Measurements from ENCODE around the gene FRMD3.

The FRMD3 gene

GRCh38 chr9:83383034-83383433 is 155.2 kb downstream of the FRMD3 start:
- ChIA-PET CTCF (no interaction called here), POLR2A (no interaction called here)
- DNase-seq (ENCODE audit: extremely low spot score): no peak
- TF ChIP-seq FOXM1 (IDR thresholded peaks at IDR 0.05; ENCODE audit: borderline replicate concordance) (no peak), NFRKB (IDR thresholded peaks at IDR 0.05) (no peak)

- CTCF ChIA-PET: no interaction called here
- TF ChIP-seq L3MBTL2 (conservative IDR thresholded peaks at IDR 0.05) (no peak), TARDBP (IDR thresholded peaks at IDR 0.05) (no peak), FOXM1 (IDR thresholded peaks at IDR 0.05; ENCODE audit: borderline replicate concordance) (no peak), CTBP1 (IDR thresholded peaks at IDR 0.05; ENCODE audit: borderline replicate concordance) (no peak), SP1 (IDR thresholded peaks at IDR 0.05) (no peak), BHLHE40 (IDR thresholded peaks at IDR 0.05; ENCODE audit: borderline replicate concordance) (no peak), ARNT (IDR thresholded peaks at IDR 0.05) (no peak), ELF4 (IDR thresholded peaks at IDR 0.05) (no peak), NFRKB (IDR thresholded peaks at IDR 0.05) (no peak), FOXA1 (IDR thresholded peaks at IDR 0.05) (no peak), FOXK2 (IDR thresholded peaks at IDR 0.05) (no peak), HDGF (IDR thresholded peaks at IDR 0.05; ENCODE audit: borderline replicate concordance) (no peak), SUZ12 (IDR thresholded peaks at IDR 0.05) (no peak), LEF1 (IDR thresholded peaks at IDR 0.05; ENCODE audit: borderline replicate concordance) (no peak), ZNF384 (IDR thresholded peaks at IDR 0.05) (no peak), PKNOX1 (IDR thresholded peaks at IDR 0.05) (no peak)
- POLR2A ChIA-PET: no interaction called here
- DNase-seq (ENCODE audit: extremely low spot score): no peak
These were observed 155.8 kb downstream of the FRMD3 start for GRCh38 chr9:83382421-83382820.

GRCh38 chr9:83379045-83379444 is 159.2 kb downstream of the FRMD3 start:
- POLR2A ChIA-PET: no interaction called here
- CTCF ChIA-PET: no interaction called here
- TF ChIP-seq NFRKB (IDR thresholded peaks at IDR 0.05): no peak
- no peak for TF ChIP-seq PKNOX1 (IDR thresholded peaks at IDR 0.05)
- TF ChIP-seq FOXM1 (IDR thresholded peaks at IDR 0.05; ENCODE audit: borderline replicate concordance): no peak
- no peak for TF ChIP-seq TARDBP (IDR thresholded peaks at IDR 0.05)
- TF ChIP-seq ARNT (IDR thresholded peaks at IDR 0.05): no peak
- TF ChIP-seq SP1 (IDR thresholded peaks at IDR 0.05): no peak
- TF ChIP-seq FOXK2 (IDR thresholded peaks at IDR 0.05): no peak
- TF ChIP-seq HDGF (IDR thresholded peaks at IDR 0.05; ENCODE audit: borderline replicate concordance): no peak
- no peak for TF ChIP-seq FOXA1 (IDR thresholded peaks at IDR 0.05)
- no peak for TF ChIP-seq ZNF384 (IDR thresholded peaks at IDR 0.05)
- no peak for TF ChIP-seq CTBP1 (IDR thresholded peaks at IDR 0.05; ENCODE audit: borderline replicate concordance)
- no peak for TF ChIP-seq LEF1 (IDR thresholded peaks at IDR 0.05; ENCODE audit: borderline replicate concordance)
- TF ChIP-seq ELF4 (IDR thresholded peaks at IDR 0.05): no peak
- TF ChIP-seq SUZ12 (IDR thresholded peaks at IDR 0.05): no peak
- TF ChIP-seq L3MBTL2 (conservative IDR thresholded peaks at IDR 0.05): no peak
- no peak for DNase-seq (ENCODE audit: extremely low spot score)

GRCh38 chr9:83372957-83373356 is 165.2 kb downstream of the FRMD3 start:
- no peak for TF ChIP-seq TARDBP (IDR thresholded peaks at IDR 0.05)
- TF ChIP-seq ELF4 (IDR thresholded peaks at IDR 0.05): no peak
- no peak for TF ChIP-seq BHLHE40 (IDR thresholded peaks at IDR 0.05; ENCODE audit: borderline replicate concordance)
- no peak for TF ChIP-seq FOXM1 (IDR thresholded peaks at IDR 0.05; ENCODE audit: borderline replicate concordance)
- no peak for TF ChIP-seq CTBP1 (IDR thresholded peaks at IDR 0.05; ENCODE audit: borderline replicate concordance)
- TF ChIP-seq LEF1 (IDR thresholded peaks at IDR 0.05; ENCODE audit: borderline replicate concordance): no peak
- no peak for TF ChIP-seq ARNT (IDR thresholded peaks at IDR 0.05)
- no peak for TF ChIP-seq NFRKB (IDR thresholded peaks at IDR 0.05)
- TF ChIP-seq SP1 (IDR thresholded peaks at IDR 0.05): no peak
- no peak for TF ChIP-seq PKNOX1 (IDR thresholded peaks at IDR 0.05)
- no peak for TF ChIP-seq L3MBTL2 (conservative IDR thresholded peaks at IDR 0.05)
- no peak for TF ChIP-seq FOXK2 (IDR thresholded peaks at IDR 0.05)
- TF ChIP-seq SUZ12 (IDR thresholded peaks at IDR 0.05): no peak
- no peak for TF ChIP-seq FOXA1 (IDR thresholded peaks at IDR 0.05)
- no peak for TF ChIP-seq ZNF384 (IDR thresholded peaks at IDR 0.05)
- no peak for TF ChIP-seq HDGF (IDR thresholded peaks at IDR 0.05; ENCODE audit: borderline replicate concordance)
- ChIA-PET POLR2A (no interaction called here), CTCF (no interaction called here)
- DNase-seq (ENCODE audit: extremely low spot score): no peak

- ChIA-PET POLR2A (no interaction called here), CTCF (no interaction called here)
- TF ChIP-seq SUZ12 (IDR thresholded peaks at IDR 0.05) (no peak), FOXM1 (IDR thresholded peaks at IDR 0.05; ENCODE audit: borderline replicate concordance) (no peak), ARNT (IDR thresholded peaks at IDR 0.05) (no peak), HDGF (IDR thresholded peaks at IDR 0.05; ENCODE audit: borderline replicate concordance) (no peak), L3MBTL2 (conservative IDR thresholded peaks at IDR 0.05) (no peak), LEF1 (IDR thresholded peaks at IDR 0.05; ENCODE audit: borderline replicate concordance) (no peak)
- DNase-seq (ENCODE audit: extremely low spot score): no peak
These were observed 170.9 kb downstream of the FRMD3 start for GRCh38 chr9:83367326-83367725.

- DNase-seq (ENCODE audit: extremely low spot score): no peak
- TF ChIP-seq LEF1 (IDR thresholded peaks at IDR 0.05; ENCODE audit: borderline replicate concordance) (no peak), NFRKB (IDR thresholded peaks at IDR 0.05) (no peak), TARDBP (IDR thresholded peaks at IDR 0.05) (no peak), SUZ12 (IDR thresholded peaks at IDR 0.05) (no peak), SP1 (IDR thresholded peaks at IDR 0.05) (no peak), CTBP1 (IDR thresholded peaks at IDR 0.05; ENCODE audit: borderline replicate concordance) (no peak), FOXM1 (IDR thresholded peaks at IDR 0.05; ENCODE audit: borderline replicate concordance) (no peak), BHLHE40 (IDR thresholded peaks at IDR 0.05; ENCODE audit: borderline replicate concordance) (no peak), PKNOX1 (IDR thresholded peaks at IDR 0.05) (no peak), L3MBTL2 (conservative IDR thresholded peaks at IDR 0.05) (no peak), HDGF (IDR thresholded peaks at IDR 0.05; ENCODE audit: borderline replicate concordance) (no peak), FOXA1 (IDR thresholded peaks at IDR 0.05) (no peak)
These were observed 175.7 kb downstream of the FRMD3 start for GRCh38 chr9:83362341-83362995.

More at GRCh38 chr9:83362341-83362995, 175.7 kb downstream of the FRMD3 start:
- POLR2A ChIA-PET: no interaction called here
- CTCF ChIA-PET: no interaction called here

All from HEK293T (cell line).